GM23338 (cell line): ENCODE measurements around the gene CCDC178. TPM values are rescaled to one million over a fixed set of nuclear protein-coding genes. Genes with fewer than 3 reads are reported as not detected.

Source experiments
- ATAC-seq: fragments of 200-7000 bp; cut with Tn5 transposase; 3 replicates; pipeline ENCODE4 v1.9.1; 2020
- DNase-seq: peaks from one replicate; pipeline ENCODE4 v3.0.0-alpha.2; 2015; ENCODE audit warnings: low spot score
- H2AFZ ChIP-seq: fragments of 200-600 bp; sonication (generic); 2 replicates; pipeline ENCODE4 v1.8.0; 2016; ENCODE audit warnings: antibody characterized with exemption, mild to moderate bottlenecking, moderate library complexity
- H3F3A ChIP-seq: fragments of 200-600 bp; sonication (generic); replicated peaks from 2 replicates; pipeline ENCODE4 v1.8.0; 2017; ENCODE audit warnings: antibody characterized with exemption, mixed run types, low read depth
- H3K27ac ChIP-seq: fragments of 200-600 bp; sonication (generic); 2 replicates; pipeline ENCODE4 v1.6.1; 2016; ENCODE audit warnings: low read depth
- H3K27me3 ChIP-seq: fragments of 200-600 bp; sonication (generic); 2 replicates; pipeline ENCODE4 v1.8.0; 2016; ENCODE audit warnings: mild to moderate bottlenecking, mixed run types, moderate library complexity; ENCODE audit not compliant: insufficient read depth
- H3K36me3 ChIP-seq: fragments of 200-600 bp; sonication (generic); 2 replicates; pipeline ENCODE4 v1.8.0; 2016; ENCODE audit warnings: mild to moderate bottlenecking; ENCODE audit not compliant: insufficient read depth
- H3K4me1 ChIP-seq: fragments of 200-600 bp; sonication (generic); 2 replicates; pipeline ENCODE4 v1.8.0; 2016; ENCODE audit warnings: mild to moderate bottlenecking, moderate library complexity; ENCODE audit not compliant: insufficient read depth
- H3K4me2 ChIP-seq: fragments of 200-600 bp; sonication (generic); 2 replicates; pipeline ENCODE4 v1.7.1; 2017; ENCODE audit warnings: mixed run types
- H3K4me3 ChIP-seq: fragments of 200-600 bp; sonication (generic); 2 replicates; pipeline ENCODE4 v1.6.1; 2016; ENCODE audit warnings: mixed run types
- H3K79me2 ChIP-seq: fragments of 200-600 bp; sonication (generic); replicated peaks from 2 replicates; pipeline ENCODE4 v1.8.0; 2017; ENCODE audit warnings: mild to moderate bottlenecking; ENCODE audit not compliant: insufficient read depth
- H3K9me2 ChIP-seq: fragments of 200-600 bp; sonication (generic); 2 replicates; pipeline ENCODE4 v1.8.0; 2017; ENCODE audit not compliant: insufficient read depth
- H4K20me1 ChIP-seq: fragments of 200-600 bp; sonication (generic); replicated peaks from 2 replicates; pipeline ENCODE4 v1.8.0; 2017; ENCODE audit warnings: mild to moderate bottlenecking; ENCODE audit not compliant: insufficient read depth
- H3K27ac Mint-ChIP-seq: 2 replicates; pipeline ENCODE4 v1.8.0; 2020; ENCODE audit warnings: inconsistent platforms, mild to moderate bottlenecking, moderate library complexity, mixed read lengths
- H3K27me3 Mint-ChIP-seq: 3 replicates; pipeline ENCODE4 v1.8.0; 2022; ENCODE audit warnings: low read depth, mild to moderate bottlenecking, moderate library complexity, mixed read lengths, inconsistent platforms; ENCODE audit not compliant: insufficient read depth, poor library complexity
- H3K36me3 Mint-ChIP-seq: 3 replicates; pipeline ENCODE4 v1.8.0; 2021; ENCODE audit warnings: low read depth, mild to moderate bottlenecking, inconsistent platforms, moderate library complexity, mixed read lengths
- H3K4me1 Mint-ChIP-seq: 3 replicates; pipeline ENCODE4 v1.8.0; 2020; ENCODE audit warnings: mild to moderate bottlenecking, inconsistent platforms, mixed read lengths
- H3K4me3 Mint-ChIP-seq: 3 replicates; pipeline ENCODE4 v1.8.0; 2021; ENCODE audit warnings: moderate library complexity, mild to moderate bottlenecking, inconsistent platforms, mixed read lengths
- H3K9me3 Mint-ChIP-seq: 3 replicates; pipeline ENCODE4 v1.8.0; 2020; ENCODE audit warnings: moderate library complexity, mild to moderate bottlenecking, inconsistent platforms, mixed read lengths
- ZNF331 ChIP-seq: fragments of 250-450 bp; sonication (Bioruptor Pico); IDR thresholded peaks from 2 replicates; pipeline ENCODE4 v1.5.0; 2020; ENCODE audit warnings: low read depth, mild to moderate bottlenecking, moderate library complexity
- polyA plus RNA-seq: library from polyadenylated mRNA; unstranded; fragments of >200 nt; fragmentation: Nextera tagmentation; extraction: Ambion mirVana; gene quantifications from 2 replicates; pipeline ENCODE4 v1.2.1, GENCODE V29; 2016
- total RNA-seq: library from RNA; depleted of rRNA; stranded (reverse); fragments of >200 nt; shearing (Covaris generic); gene quantifications from 2 replicates; pipeline ENCODE4 v1.2.3, GENCODE V29; 2014
- TF ChIP-seq, protein P1 (sequence below): fragments of 250-450 bp; sonication (Bioruptor Pico); IDR thresholded peaks from 2 replicates; pipeline ENCODE4 v1.5.0; 2020; ENCODE audit warnings: mild to moderate bottlenecking, moderate library complexity

The CCDC178 gene
- total and polyA plus RNA-seq, 2 experiments from 2014 or later = 0.17 to 0.24 TPM

DNA sequence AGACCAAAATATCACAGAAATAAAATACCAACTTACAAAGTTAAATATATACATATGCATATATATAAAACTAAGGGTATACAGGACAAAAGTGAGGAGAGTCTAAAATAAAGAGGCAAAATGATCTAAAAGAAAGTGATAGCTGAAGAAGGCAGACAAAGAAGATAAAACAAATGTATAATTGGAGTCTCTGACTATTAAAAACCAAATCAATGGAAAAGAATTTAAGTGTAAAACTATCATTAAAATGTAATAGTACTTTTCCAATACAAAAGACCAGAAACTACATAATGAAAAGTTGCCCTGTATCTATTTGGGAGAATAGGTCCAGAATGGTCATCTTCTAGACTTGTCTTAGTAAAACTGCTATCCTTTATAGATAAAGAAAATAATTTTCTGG, 400.3 kb downstream of the CCDC178 start (continued):
- TF ChIP-seq, protein P1, sequence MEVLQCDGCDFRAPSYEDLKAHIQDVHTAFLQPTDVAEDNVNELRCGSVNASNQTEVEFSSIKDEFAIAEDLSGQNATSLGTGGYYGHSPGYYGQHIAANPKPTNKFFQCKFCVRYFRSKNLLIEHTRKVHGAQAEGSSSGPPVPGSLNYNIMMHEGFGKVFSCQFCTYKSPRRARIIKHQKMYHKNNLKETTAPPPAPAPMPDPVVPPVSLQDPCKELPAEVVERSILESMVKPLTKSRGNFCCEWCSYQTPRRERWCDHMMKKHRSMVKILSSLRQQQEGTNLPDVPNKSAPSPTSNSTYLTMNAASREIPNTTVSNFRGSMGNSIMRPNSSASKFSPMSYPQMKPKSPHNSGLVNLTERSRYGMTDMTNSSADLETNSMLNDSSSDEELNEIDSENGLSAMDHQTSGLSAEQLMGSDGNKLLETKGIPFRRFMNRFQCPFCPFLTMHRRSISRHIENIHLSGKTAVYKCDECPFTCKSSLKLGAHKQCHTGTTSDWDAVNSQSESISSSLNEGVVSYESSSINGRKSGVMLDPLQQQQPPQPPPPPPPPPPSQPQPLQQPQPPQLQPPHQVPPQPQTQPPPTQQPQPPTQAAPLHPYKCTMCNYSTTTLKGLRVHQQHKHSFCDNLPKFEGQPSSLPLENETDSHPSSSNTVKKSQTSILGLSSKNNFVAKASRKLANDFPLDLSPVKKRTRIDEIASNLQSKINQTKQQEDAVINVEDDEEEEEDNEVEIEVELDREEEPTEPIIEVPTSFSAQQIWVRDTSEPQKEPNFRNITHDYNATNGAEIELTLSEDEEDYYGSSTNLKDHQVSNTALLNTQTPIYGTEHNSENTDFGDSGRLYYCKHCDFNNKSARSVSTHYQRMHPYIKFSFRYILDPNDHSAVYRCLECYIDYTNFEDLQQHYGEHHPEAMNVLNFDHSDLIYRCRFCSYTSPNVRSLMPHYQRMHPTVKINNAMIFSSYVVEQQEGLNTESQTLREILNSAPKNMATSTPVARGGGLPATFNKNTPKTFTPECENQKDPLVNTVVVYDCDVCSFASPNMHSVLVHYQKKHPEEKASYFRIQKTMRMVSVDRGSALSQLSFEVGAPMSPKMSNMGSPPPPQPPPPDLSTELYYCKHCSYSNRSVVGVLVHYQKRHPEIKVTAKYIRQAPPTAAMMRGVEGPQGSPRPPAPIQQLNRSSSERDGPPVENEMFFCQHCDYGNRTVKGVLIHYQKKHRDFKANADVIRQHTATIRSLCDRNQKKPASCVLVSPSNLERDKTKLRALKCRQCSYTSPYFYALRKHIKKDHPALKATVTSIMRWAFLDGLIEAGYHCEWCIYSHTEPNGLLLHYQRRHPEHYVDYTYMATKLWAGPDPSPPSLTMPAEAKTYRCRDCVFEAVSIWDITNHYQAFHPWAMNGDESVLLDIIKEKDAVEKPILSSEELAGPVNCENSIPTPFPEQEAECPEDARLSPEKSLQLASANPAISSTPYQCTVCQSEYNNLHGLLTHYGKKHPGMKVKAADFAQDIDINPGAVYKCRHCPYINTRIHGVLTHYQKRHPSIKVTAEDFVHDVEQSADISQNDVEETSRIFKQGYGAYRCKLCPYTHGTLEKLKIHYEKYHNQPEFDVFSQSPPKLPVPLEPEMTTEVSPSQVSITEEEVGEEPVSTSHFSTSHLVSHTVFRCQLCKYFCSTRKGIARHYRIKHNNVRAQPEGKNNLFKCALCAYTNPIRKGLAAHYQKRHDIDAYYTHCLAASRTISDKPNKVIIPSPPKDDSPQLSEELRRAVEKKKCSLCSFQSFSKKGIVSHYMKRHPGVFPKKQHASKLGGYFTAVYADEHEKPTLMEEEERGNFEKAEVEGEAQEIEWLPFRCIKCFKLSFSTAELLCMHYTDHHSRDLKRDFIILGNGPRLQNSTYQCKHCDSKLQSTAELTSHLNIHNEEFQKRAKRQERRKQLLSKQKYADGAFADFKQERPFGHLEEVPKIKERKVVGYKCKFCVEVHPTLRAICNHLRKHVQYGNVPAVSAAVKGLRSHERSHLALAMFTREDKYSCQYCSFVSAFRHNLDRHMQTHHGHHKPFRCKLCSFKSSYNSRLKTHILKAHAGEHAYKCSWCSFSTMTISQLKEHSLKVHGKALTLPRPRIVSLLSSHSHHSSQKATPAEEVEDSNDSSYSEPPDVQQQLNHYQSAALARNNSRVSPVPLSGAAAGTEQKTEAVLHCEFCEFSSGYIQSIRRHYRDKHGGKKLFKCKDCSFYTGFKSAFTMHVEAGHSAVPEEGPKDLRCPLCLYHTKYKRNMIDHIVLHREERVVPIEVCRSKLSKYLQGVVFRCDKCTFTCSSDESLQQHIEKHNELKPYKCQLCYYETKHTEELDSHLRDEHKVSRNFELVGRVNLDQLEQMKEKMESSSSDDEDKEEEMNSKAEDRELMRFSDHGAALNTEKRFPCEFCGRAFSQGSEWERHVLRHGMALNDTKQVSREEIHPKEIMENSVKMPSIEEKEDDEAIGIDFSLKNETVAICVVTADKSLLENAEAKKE = no peak
- no peak for TF ChIP-seq ZNF331 (CRISPR knock-in tag)

DNA sequence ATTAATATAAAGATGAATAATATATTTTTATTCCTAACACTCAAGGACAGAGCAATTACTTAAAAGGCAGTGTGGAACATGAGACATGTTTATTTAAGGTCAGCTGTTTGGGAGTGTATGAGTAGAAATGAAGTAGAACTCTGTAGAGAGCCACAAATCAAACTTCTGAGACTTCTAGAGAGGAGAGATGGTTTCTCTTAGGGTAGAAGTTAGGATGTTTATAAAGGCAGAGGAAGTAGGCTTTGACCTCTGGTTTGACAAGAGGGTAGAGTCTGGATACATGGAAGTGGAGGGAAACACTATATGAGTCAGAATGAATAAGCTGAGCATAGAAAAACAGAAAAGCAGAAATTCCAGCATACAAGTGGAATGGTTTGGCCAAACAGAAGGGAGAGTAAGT, 405.6 kb downstream of the CCDC178 start:
- Histone ChIP-seq H3K9me2 (no peaks in the 10 kb centered on the region), H3F3A (no peaks in the 10 kb centered on the region), H4K20me1 (no peaks in the 10 kb centered on the region), H3K4me2 (no peak overlapping the region), H3K36me3 (no peaks in the 10 kb centered on the region), H3K4me1 (no peaks in the 10 kb centered on the region), H3K27me3 (no peaks in the 10 kb centered on the region), H3K79me2 (no peaks in the 10 kb centered on the region), H2AFZ (no peak overlapping the region), H3K4me3 (no peak overlapping the region), H3K27ac (no peak overlapping the region)
- DNase-seq = no peak
- Mint-ChIP-seq H3K4me3 (no peak overlapping the region), H3K36me3 (no peaks in the 10 kb centered on the region), H3K27ac (no peak overlapping the region), H3K9me3 (peaks cover 5% of the 10 kb centered on the region; the same call in 2 of the 3 replicates), H3K27me3 (peaks cover 2% of the 10 kb centered on the region), H3K4me1 (no peaks in the 10 kb centered on the region)
- TF ChIP-seq, protein P1 = no peak
- no peak for ATAC-seq
